HFF-Myc (cell line): ENCODE measurements around the gene PRRG1.
"Not testable (repeated sequence)": the region's sequence is repeated elsewhere in the genome, so short reads cannot be mapped to it uniquely, and the experiment has no call there.

ENCODE experiments used
- DNase-seq: peaks from one replicate; pipeline ENCODE4 v3.0.0-alpha.2; 2011; ENCODE audit warnings: low read depth; ENCODE audit errors: extremely low read depth
- H3K4me3 ChIP-seq: replicated peaks from 2 replicates; pipeline ENCODE4 v1.5.1; 2011; ENCODE audit warnings: low read depth, mild to moderate bottlenecking, control low read depth, low read length
- TF ChIP-seq, protein P1 (sequence below): IDR thresholded peaks from 2 replicates; pipeline ENCODE4 v1.5.1; 2012; ENCODE audit warnings: mild to moderate bottlenecking, low read depth, low read length, control low read depth; ENCODE audit errors: missing control alignments

Gene PRRG1

DNA sequence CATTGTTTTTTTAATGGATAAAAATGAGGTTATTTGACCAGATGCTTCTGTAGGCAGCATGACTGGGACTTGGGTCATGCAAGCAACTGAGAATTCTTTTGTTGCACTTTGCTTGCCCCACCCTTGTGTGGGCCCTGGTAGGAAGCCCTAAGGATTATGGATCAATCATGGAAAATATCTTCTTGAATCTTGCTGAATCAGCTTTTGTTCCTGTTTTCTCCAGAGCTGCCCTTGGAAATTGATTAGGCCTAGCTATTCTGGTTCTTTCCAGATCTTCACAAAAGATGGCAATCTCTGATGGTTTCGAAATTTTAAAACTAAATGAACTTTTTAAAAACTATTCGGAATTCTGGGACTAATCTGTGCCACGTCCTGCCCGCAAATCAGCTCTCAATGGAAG is 58.6 kb downstream of the PRRG1 start:
- no peak for DNase-seq
- TF ChIP-seq, protein P1, sequence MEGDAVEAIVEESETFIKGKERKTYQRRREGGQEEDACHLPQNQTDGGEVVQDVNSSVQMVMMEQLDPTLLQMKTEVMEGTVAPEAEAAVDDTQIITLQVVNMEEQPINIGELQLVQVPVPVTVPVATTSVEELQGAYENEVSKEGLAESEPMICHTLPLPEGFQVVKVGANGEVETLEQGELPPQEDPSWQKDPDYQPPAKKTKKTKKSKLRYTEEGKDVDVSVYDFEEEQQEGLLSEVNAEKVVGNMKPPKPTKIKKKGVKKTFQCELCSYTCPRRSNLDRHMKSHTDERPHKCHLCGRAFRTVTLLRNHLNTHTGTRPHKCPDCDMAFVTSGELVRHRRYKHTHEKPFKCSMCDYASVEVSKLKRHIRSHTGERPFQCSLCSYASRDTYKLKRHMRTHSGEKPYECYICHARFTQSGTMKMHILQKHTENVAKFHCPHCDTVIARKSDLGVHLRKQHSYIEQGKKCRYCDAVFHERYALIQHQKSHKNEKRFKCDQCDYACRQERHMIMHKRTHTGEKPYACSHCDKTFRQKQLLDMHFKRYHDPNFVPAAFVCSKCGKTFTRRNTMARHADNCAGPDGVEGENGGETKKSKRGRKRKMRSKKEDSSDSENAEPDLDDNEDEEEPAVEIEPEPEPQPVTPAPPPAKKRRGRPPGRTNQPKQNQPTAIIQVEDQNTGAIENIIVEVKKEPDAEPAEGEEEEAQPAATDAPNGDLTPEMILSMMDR = no peak
- no peak overlapping the region for H3K4me3 ChIP-seq

DNA sequence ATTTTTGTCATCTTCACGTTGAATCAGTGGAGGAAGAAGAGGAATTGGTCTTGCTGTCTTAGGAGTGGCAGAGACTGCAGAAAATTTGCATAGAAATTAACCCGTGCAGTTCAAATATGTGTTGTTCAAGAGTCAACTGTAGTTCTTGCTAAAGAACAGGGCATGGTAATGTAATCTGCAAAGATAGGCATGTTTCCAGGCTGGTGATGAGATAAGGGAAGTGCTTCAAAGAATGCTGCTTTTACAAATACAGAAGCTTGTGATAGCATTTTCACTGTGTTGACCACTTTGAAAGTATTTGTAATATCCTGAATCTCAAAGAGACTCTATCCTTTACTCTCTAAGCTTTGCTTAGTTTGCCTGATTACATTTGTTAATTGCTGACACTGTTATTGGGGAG is 60.1 kb downstream of the PRRG1 start:
- TF ChIP-seq, protein P1 = no peak
- DNase-seq = no peak
- no peak overlapping the region for H3K4me3 ChIP-seq

DNA sequence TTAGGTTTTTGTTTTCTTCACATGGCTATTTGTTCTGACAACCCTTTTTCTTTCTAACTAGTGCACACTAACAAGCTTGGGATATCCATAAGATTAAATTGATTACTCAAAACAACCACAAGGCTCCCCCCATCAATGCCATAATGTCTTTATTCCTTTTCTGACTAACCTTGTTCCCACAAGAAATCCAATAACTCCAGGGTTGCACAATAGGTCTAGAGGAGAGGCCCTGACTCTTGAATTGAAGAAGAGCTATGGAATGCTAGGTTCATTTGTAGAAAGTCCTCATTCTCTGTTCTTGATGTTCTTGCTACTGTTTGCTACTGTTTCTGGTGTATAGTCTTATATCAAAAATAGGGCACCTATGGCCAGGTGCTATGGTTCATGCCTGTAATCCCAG is 71.0 kb downstream of the PRRG1 start:
- no peak for DNase-seq
- H3K4me3 ChIP-seq = no peak overlapping the region
- TF ChIP-seq, protein P1 = no peak

GRCh38 chrX:37420756-37421155 is 71.6 kb downstream of the PRRG1 start:
- TF ChIP-seq, protein P1 = no peak
- H3K4me3 ChIP-seq = no peak overlapping the region
- DNase-seq = no peak

DNA sequence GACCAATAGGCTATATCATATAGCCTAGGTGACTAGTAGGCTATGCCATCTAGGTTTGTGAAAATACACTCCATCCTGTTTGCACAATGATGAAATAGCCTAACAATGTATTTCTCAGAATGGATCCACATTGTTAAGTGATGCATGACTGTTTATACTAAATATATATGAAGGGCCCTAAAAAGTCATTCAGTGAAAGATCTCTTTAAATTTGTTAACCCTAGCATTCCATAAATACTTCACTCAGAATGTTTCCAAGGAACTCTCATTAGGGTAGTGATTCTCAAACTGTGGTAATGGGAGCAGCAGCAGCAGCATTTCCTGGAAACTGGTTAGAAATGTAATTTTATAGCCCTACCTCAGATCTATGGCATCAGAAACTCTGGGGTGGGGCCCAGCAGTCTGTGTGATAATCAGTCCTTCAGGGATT is 74.9 kb downstream of the PRRG1 start:
- no peak for DNase-seq
- no peak overlapping the region for H3K4me3 ChIP-seq
- TF ChIP-seq, protein P1 = no peak

DNA sequence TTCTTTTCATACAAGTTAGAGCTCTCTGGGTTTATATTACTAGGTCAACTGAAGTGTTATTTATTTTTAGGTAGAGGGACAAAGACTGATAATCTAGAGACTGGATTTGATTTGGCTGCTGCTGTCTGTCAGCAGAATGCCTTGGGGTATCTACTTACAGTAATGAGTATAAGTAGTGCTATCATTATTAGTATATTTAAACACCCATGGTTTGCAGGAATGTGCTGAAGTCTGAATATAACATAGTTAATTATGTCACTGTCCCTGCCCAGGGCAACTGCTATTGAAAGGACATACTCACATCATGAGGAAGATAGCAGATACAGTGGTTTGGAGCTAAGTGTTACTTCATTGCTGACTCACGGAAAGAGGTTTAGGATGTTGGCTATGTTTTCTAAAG is 76.2 kb downstream of the PRRG1 start:
- DNase-seq = no peak
- no peak overlapping the region for H3K4me3 ChIP-seq
- TF ChIP-seq, protein P1 = no peak

- DNase-seq, H3K4me3 ChIP-seq: not testable (repeated sequence)
Measured at GRCh38 chrX:37428962-37429361, 79.8 kb downstream of the PRRG1 start.
